GM12872 (cell line): ENCODE measurements around the gene COTL1.

Experiments
- TF ChIP-seq, protein P1 (sequence below): IDR thresholded peaks from 3 replicates; pipeline ENCODE4 v1.5.1; 2011; ENCODE audit warnings: low read depth, mild to moderate bottlenecking, low read length, moderate library complexity; ENCODE audit not compliant: insufficient read depth

Gene COTL1

DNA sequence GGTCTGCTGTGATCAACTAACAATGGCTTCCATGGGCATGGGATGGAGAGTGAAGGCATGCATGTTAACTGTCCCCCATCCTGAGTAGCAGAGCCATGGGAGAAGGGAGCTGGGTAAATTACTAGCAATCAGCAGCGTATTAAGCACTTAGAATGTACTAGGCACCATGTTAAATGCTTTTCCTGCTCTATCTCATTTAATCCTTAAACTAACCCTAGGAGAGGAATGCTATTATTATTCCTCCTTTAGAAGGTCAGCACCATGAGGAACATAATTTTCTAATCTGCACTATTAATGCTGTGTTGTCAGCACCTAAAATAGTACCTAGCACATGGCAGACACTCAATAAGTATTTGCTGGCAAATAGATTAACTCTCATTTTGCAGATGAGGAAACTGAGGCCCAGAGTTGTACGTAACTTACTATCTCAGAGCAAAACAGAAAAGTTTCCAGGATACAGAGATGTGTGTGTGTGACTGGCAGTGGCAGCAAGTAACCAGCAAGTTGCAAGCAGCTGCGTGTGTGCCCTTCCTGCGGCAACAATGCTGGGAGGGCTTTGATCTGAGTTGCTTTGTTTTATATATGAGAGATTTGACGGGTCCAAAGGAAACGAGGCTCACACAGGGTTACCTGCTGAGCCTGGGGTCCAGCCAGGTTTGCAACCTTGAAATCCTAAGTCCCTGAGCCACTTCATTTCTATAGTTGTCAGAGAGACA, 23.9 kb upstream of the COTL1 start:
- TF ChIP-seq, protein P1, sequence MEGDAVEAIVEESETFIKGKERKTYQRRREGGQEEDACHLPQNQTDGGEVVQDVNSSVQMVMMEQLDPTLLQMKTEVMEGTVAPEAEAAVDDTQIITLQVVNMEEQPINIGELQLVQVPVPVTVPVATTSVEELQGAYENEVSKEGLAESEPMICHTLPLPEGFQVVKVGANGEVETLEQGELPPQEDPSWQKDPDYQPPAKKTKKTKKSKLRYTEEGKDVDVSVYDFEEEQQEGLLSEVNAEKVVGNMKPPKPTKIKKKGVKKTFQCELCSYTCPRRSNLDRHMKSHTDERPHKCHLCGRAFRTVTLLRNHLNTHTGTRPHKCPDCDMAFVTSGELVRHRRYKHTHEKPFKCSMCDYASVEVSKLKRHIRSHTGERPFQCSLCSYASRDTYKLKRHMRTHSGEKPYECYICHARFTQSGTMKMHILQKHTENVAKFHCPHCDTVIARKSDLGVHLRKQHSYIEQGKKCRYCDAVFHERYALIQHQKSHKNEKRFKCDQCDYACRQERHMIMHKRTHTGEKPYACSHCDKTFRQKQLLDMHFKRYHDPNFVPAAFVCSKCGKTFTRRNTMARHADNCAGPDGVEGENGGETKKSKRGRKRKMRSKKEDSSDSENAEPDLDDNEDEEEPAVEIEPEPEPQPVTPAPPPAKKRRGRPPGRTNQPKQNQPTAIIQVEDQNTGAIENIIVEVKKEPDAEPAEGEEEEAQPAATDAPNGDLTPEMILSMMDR: no peak

GRCh38 chr16:84640145-84640544, 22.3 kb upstream of the COTL1 start:
- TF ChIP-seq, protein P1: no peak

DNA sequence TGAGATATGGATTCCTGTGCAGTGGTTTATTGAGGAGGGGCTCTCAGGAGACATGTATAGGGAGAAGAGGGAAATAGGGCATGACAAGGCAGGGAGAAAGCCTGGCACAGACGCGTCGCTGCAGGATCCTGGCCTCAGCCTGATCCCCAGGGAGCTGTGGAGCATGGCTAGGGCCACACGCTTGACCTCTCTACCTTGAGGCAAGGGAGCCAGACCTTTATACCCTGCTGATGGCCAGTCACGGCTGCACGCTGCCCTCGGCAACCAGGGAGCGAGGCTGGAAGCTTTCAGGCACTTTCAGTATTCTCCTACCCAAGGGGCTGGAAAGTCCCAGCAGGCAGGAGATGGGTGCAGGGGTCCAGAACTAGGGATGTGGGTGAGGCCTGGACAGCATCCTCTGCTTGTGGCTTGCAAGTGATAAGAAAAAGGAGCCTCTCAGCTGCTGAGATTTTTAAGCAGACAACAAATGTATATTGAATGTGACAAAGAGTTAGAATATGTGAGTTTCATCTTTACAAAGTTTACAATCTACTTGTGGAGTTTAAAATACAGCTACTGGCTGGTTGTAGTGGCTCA, 20.4 kb upstream of the COTL1 start:
- TF ChIP-seq, protein P1: no peak

DNA sequence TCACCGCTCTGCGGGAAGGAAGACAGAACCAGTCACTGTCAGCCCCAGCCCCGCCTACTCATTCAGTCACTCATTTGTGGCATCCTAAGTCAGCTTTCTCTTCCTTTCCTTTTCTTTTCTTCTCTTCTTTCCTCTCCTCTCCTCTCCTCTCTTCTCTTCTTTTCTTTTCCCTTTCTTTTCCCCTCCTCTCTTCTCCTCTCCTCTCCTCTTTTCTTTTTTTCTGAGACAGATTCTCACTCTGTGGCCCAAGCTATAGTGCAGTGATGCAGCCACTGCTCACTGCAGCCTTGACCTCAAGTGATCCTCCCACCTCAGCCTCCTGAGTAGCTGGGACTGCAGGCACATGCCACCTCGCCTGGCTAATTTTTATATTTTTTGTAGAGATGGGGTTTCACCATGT, 19.8 kb upstream of the COTL1 start:
- TF ChIP-seq, protein P1: no peak

GRCh38 chr16:84635702-84636101, 17.8 kb upstream of the COTL1 start:
- TF ChIP-seq, protein P1: no peak

DNA sequence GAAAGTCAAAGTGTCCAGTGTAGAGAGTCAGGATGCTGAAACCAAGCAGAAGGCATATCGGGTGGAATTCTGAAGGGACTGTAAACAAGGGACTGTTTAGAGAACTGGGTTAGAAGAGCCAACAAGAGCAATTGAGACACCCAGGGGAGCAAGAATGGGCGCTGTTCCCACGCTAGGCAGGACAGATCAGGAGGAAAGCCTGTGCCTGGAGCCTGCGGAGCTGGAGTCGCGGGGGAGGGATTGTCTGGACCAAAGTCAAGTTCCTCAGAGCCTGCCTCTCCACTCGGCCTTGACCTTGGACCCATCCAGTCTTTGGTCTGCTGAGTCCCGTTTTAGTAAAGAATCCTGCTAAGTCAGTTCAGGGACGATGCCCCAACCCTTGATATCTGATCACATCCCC, 15.7 kb upstream of the COTL1 start:
- TF ChIP-seq, protein P1: no peak

DNA sequence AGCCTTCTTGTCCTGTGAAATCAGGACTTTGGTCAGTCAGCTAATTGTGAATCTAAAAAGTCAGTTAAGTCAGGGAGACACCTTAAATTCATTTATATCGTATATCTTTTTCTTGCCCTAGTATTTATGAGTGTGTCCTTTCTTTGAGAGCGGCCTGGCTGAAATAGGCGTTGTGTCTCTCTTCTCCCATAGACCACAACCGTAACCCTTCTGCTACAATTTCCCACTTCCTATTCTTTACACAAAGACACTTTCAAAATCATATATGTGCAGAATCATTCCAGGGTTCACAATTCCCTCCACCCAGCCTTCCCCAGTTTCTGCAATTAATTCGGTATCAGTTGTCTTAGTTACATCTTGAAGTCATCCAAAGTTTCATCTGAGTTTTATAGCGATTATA, 14.0 kb upstream of the COTL1 start:
- TF ChIP-seq, protein P1: no peak
